ENCODE data around the gene DLG5. TPM values are rescaled to one million over a fixed set of nuclear protein-coding genes. Genes with fewer than 3 reads are reported as not detected.

DLG5 gene
- total and polyA plus RNA-seq, 9 of the 15 experiments (the other 6 are each of a cell fraction or from before 2014, with no cell fraction given): 1.4 to 26.8 (median 11.2) TPM

DNA sequence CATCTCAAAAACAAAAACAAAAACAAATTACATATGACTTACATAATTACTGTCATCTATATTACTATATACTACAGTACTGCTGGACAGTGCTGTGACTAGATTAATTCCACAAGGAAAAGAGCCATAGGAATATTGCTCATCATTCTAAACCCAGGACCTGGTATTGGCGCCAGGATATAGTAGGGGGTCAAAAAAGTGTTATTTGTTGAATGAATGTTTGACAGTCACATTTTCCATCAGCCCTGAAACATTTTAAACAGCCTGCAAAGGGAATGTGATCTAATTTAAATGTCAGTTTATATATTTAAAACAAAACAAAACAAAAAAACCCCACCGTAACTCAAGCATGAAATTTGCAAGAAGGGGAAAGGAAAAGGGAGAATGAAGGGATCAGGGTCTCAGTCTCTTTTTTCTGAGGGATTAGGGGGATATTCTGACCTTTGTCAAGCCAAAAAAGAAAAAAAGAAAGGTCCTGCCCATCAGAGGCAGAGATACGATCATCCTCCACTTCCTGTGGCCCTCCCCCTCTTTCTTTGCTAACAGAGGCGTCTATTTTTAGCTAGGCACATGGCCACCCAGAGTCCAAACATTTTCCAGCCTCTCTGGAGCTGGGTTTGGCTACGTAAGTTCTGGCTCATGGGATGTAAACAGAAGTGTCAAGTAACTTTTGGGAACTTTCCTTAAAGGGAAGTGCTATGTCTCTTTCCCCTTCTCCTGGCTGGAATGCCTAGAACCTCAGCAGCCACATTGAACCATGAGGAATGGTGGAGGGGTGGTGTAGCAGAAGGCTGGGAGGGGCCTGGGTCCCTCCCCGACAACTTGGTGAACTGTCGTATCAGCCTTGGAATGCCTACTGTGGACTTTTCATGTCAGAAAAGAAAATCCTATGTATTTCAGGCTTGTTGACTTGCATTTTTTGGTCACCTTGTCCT, 44.6 kb upstream of the DLG5 start (continued):
- TF ChIP-seq, protein P1, sequence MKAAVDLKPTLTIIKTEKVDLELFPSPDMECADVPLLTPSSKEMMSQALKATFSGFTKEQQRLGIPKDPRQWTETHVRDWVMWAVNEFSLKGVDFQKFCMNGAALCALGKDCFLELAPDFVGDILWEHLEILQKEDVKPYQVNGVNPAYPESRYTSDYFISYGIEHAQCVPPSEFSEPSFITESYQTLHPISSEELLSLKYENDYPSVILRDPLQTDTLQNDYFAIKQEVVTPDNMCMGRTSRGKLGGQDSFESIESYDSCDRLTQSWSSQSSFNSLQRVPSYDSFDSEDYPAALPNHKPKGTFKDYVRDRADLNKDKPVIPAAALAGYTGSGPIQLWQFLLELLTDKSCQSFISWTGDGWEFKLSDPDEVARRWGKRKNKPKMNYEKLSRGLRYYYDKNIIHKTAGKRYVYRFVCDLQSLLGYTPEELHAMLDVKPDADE (conservative IDR thresholded peaks at IDR 0.05; ENCODE audit: control insufficient read depth, low read depth, low read length): no peak
- TF ChIP-seq SRSF3 (IDR thresholded peaks at IDR 0.05; ENCODE audit: insufficient read depth, low read length) (no peak), HDAC2 (IDR thresholded peaks at IDR 0.05) (peak; percentile 89; the same call in 1 of the 2 replicates), ZFPM2 (CRISPR knock-in tag; IDR thresholded peaks at IDR 0.05) (no peak), PHF8 (IDR thresholded peaks at IDR 0.05; ENCODE audit: borderline replicate concordance, low read length) (peak; percentile 33; the same call in 1 of the 2 replicates), FOXA1 (IDR thresholded peaks at IDR 0.05; ENCODE audit: borderline replicate concordance) (no peak), TAL1 (IDR thresholded peaks at IDR 0.05) (peak; percentile 39), RHOXF2B (CRISPR knock-in tag; conservative IDR thresholded peaks at IDR 0.05) (0 out of 2 replicates have a peak, but pooled peaks have one; percentile 20), SREBF1 (IDR thresholded peaks at IDR 0.05; ENCODE audit: borderline replicate concordance, low read depth, low read length) (no peak), SP1 (CRISPR knock-in tag; IDR thresholded peaks at IDR 0.05) (no peak), PCBP1 (IDR thresholded peaks at IDR 0.05; ENCODE audit: low read depth, low read length, poor library complexity, severe bottlenecking) (no peak), TAF7 (tag; IDR thresholded peaks at IDR 0.05) (no peak), CHCHD3 (CRISPR knock-in tag; IDR thresholded peaks at IDR 0.05) (0 out of 2 replicates have a peak, but pooled peaks have one; percentile 6), HNRNPH1 (optimal IDR thresholded peaks at IDR 0.05; ENCODE audit: low read depth, low read length) (no peak), SMARCC2 (IDR thresholded peaks at IDR 0.05; ENCODE audit: low read depth) (peak; percentile 60; the same call in 1 of the 2 replicates), GTF2E2 (tag; IDR thresholded peaks at IDR 0.05) (peak; percentile 81), KAT8 (IDR thresholded peaks at IDR 0.05; ENCODE audit: low read depth) (no peak), SUPT5H (IDR thresholded peaks at IDR 0.05) (peak; percentile 49; the same call in 1 of the 2 replicates), ZBTB7A (IDR thresholded peaks at IDR 0.05; ENCODE audit: borderline replicate concordance, control insufficient read depth, low read depth, low read length) (no peak), BACH1 (tag; IDR thresholded peaks at IDR 0.05) (peak; percentile 88), ATF7 (IDR thresholded peaks at IDR 0.05) (peak; percentile 74), PML (IDR thresholded peaks at IDR 0.05; ENCODE audit: low read length) (peak; percentile 62; the same call in 1 of the 2 replicates), LARP7 (IDR thresholded peaks at IDR 0.05) (no peak)
- TF ChIP-seq, protein P2, sequence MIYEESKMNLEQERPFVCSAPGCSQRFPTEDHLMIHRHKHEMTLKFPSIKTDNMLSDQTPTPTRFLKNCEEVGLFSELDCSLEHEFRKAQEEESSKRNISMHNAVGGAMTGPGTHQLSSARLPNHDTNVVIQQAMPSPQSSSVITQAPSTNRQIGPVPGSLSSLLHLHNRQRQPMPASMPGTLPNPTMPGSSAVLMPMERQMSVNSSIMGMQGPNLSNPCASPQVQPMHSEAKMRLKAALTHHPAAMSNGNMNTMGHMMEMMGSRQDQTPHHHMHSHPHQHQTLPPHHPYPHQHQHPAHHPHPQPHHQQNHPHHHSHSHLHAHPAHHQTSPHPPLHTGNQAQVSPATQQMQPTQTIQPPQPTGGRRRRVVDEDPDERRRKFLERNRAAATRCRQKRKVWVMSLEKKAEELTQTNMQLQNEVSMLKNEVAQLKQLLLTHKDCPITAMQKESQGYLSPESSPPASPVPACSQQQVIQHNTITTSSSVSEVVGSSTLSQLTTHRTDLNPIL (CRISPR knock-in tag; IDR thresholded peaks at IDR 0.05): peak; percentile 10; the same call in 1 of the 2 replicates
- TF ChIP-seq, protein P3, sequence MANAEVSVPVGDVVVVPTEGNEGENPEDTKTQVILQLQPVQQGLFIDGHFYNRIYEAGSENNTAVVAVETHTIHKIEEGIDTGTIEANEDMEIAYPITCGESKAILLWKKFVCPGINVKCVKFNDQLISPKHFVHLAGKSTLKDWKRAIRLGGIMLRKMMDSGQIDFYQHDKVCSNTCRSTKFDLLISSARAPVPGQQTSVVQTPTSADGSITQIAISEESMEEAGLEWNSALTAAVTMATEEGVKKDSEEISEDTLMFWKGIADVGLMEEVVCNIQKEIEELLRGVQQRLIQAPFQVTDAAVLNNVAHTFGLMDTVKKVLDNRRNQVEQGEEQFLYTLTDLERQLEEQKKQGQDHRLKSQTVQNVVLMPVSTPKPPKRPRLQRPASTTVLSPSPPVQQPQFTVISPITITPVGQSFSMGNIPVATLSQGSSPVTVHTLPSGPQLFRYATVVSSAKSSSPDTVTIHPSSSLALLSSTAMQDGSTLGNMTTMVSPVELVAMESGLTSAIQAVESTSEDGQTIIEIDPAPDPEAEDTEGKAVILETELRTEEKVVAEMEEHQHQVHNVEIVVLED (CRISPR knock-in tag; IDR thresholded peaks at IDR 0.05): no peak
